Heart right ventricle (tissue), 16 donors: ENCODE results near the gene PIP5K1A. TPM values are rescaled to one million over a fixed set of nuclear protein-coding genes. Genes with fewer than 3 reads are reported as not detected.

Experiments
- ATAC-seq, 8 donors: fragments of 200-7000 bp; cut with Tn5 transposase; one replicate each; pipeline ENCODE4 v1.9.1; 2020; ENCODE audit warnings: mild to moderate bottlenecking in 8 of 8, moderate library complexity in 8 of 8, moderate number of reproducible peaks in 1 of 8
- DNase-seq, 2 donors: peaks; one replicate each; pipeline ENCODE4 v3.0.0-alpha.2; 2020
- H3K27ac ChIP-seq, 10 donors: fragments of 200-600 bp; sonication (generic) in 2 of 10; one replicate each; pipeline versions ENCODE4 v1.5.0 to v1.8.0; 2020 to 2022; ENCODE audit warnings: mild to moderate bottlenecking in 3 of 10
- H3K27me3 ChIP-seq, 7 donors: fragments of 200-600 bp; one replicate each; pipeline ENCODE4 v1.8.0; 2021 to 2022; ENCODE audit warnings: mild to moderate bottlenecking in 2 of 7
- H3K36me3 ChIP-seq, 9 donors: fragments of 200-600 bp; sonication (generic) in 1 of 9; one replicate each; pipeline versions ENCODE4 v1.5.0 to v1.8.0; 2020 to 2022; ENCODE audit warnings: mild to moderate bottlenecking in 2 of 9
- H3K4me1 ChIP-seq, 9 donors: fragments of 200-600 bp; sonication (generic) in 1 of 9; one replicate each; pipeline versions ENCODE4 v1.5.0 to v1.8.0; 2020 to 2022; ENCODE audit warnings: mild to moderate bottlenecking in 4 of 9
- H3K4me3 ChIP-seq, 10 donors: fragments of 200-600 bp; sonication (generic) in 2 of 10; one replicate each; pipeline versions ENCODE4 v1.5.0 to v1.8.0; 2020 to 2022; ENCODE audit warnings: mild to moderate bottlenecking in 7 of 10, moderate library complexity in 2 of 10
- H3K9me3 ChIP-seq, 11 donors: fragments of 200-600 bp in 10 of 11; sonication (generic) in 2 of 11; one replicate each; pipeline versions ENCODE4 v1.5.0 to v1.8.0; 2013 to 2022; ENCODE audit warnings: mild to moderate bottlenecking in 2 of 11, control low read depth in 1 of 11, moderate library complexity in 1 of 11
- WGBS, 2 donors: extraction: QIAGEN DNeasy Blood & Tissue Kit; methylation state at CpG; one replicate each; pipeline ENCODE4 v1.1.7; 2013; ENCODE audit warnings: inconsistent platforms in 1 of 2; 5-methylcytosine and 5-hydroxymethylcytosine counted together
- intact Hi-C, 10 donors: fragments of 100-400 bp; cut with DNase I; formaldehyde crosslinking; loops; one replicate each; pipeline versions ENCODE4 v1.11.1 to v1.14.2; 2022
- polyA plus RNA-seq, 2 donors: library from polyadenylated mRNA; stranded (reverse); fragments of 200-250 nt; gene quantifications; one replicate each; pipeline ENCODE4 v1.2.3, GENCODE V29; 2013
- total RNA-seq, 10 donors: library from RNA; stranded (reverse); fragmentation: NEBNext Ultra II Directional in 3 of 10; extraction: Animal tissue kit (Norgen Biotek cat#: 25700) in 3 of 10; gene quantifications; one replicate each; pipeline versions ENCODE4 v1.2.1 to v1.2.4, GENCODE V29; 2021 to 2023
- TF ChIP-seq, protein P1 (sequence below), 9 donors: fragments of 200-600 bp; sonication (generic) in 2 of 9; IDR thresholded peaks; one replicate each; pipeline versions ENCODE4 v1.5.0 to v1.8.0; 2021 to 2022; ENCODE audit warnings: antibody characterized with exemption in 9 of 9, mild to moderate bottlenecking in 5 of 9, moderate library complexity in 1 of 9
- donor health status: Arrhythmogenic right ventricular cardiomyopathy.
- donor health status: ischemic (EF 13 %, LVEDD 7.1; RV severe dilation, severe dysfunction).
- donor health status: healthy with polysubstance abuse.
- donor health status: DM: no; HTN: yes; CAD: no.
- donor health status: DM: no; HTN: no; CAD: no.
- donor health status: ischemic (EF 25% LVEDD 6.9; RV normal size, moderate dysfunction).
- donor health status: ischemic (EF 25% LVEDD 5.7; RV mildly dilated, moderate dysfunction).
- donor health status: healthy.
- donor health status: DM: yes; HTN: yes; CAD: no.
- donor health status: Ischemic cardiomyopathy.
- donor health status: ischemic (EF 35%, LVEDD 5.7; RV mildly dilated, moderate dysfunction).
- donor health status: nonischemic (EF 11% LVEDD 7.7; RV severe dilation, severe dysfunction).
- donor health status: DM: yes; HTN: yes; CAD: no.
- donor health status: PGD.
- donor health status: ischemic (EF 29% LVEDD 5.4; RV normal size, mild dysfunction).
- donor health status: nonischemic (EF 23%, LVEDD 6.1; RV moderate dilation, normal function).

Gene PIP5K1A
- total and polyA plus RNA-seq, 12 donors, result 11.5 to 48.0 (median 38.7) TPM

- Histone ChIP-seq H3K9me3 (no peaks in the 10 kb centered on the region), H3K27me3 (no peaks in the 10 kb centered on the region), H3K36me3 (peaks cover 0 to 86% (median 19%) of the 10 kb centered on the region in 9 donors), H3K27ac (no peak overlapping the region), H3K4me3 (no peak overlapping the region), H3K4me1 (peaks cover 0 to 34% (median 19%) of the 10 kb centered on the region in 9 donors)
- intact Hi-C loops, result no loop called here
- DNase-seq, result no peak
- 88 to 96% methylated on average over 1 of the region's 1 CpG for WGBS, 2 donors
- no peak for ATAC-seq
- TF ChIP-seq, protein P1, sequence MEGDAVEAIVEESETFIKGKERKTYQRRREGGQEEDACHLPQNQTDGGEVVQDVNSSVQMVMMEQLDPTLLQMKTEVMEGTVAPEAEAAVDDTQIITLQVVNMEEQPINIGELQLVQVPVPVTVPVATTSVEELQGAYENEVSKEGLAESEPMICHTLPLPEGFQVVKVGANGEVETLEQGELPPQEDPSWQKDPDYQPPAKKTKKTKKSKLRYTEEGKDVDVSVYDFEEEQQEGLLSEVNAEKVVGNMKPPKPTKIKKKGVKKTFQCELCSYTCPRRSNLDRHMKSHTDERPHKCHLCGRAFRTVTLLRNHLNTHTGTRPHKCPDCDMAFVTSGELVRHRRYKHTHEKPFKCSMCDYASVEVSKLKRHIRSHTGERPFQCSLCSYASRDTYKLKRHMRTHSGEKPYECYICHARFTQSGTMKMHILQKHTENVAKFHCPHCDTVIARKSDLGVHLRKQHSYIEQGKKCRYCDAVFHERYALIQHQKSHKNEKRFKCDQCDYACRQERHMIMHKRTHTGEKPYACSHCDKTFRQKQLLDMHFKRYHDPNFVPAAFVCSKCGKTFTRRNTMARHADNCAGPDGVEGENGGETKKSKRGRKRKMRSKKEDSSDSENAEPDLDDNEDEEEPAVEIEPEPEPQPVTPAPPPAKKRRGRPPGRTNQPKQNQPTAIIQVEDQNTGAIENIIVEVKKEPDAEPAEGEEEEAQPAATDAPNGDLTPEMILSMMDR (IDR thresholded peaks at IDR 0.05), result no peak
Measured at GRCh38 chr1:151210830-151211229, 12.5 kb downstream of the PIP5K1A start.

GRCh38 chr1:151211972-151212705 lies 13.8 kb downstream of the PIP5K1A start:
- H3K4me1 ChIP-seq, result peaks cover 0 to 24% (median 15%) of the 10 kb centered on the region in 9 donors
- 84 to 88% methylated on average over 15 of the region's 15 CpGs for WGBS, 2 donors
- intact Hi-C loops, result no loop called here

DNA sequence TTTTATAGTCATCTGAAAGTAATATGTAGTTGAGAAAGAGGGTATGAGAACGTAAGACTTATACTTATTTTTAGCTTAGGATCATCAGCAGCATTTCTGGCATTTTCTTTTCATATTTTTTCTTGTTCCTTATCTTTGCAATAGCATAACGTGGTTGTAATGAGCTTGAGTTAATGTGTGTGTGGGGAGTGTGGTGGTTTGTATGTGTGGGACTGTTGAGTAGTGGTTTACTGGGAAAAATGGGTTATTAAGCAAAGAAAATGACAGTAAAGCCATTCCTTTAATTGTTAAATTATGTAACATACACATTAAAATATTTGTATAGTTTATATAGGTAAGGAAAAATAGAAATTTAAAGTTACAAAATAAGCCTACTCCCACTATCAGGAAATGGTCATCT lies 15.2 kb downstream of the PIP5K1A start:
- Histone ChIP-seq H3K36me3 (peaks cover 0 to 78% (median 13%) of the 10 kb centered on the region in 9 donors), H3K27ac (peak overlapping the region in 2 of 10 donors; percentile 16 to 17), H3K4me1 (peaks cover 0 to 25% (median 9%) of the 10 kb centered on the region in 9 donors), H3K27me3 (no peaks in the 10 kb centered on the region), H3K9me3 (no peaks in the 10 kb centered on the region), H3K4me3 (no peak overlapping the region)
- ATAC-seq (no peak), DNase-seq (no peak)
- WGBS, 2 donors, result 27 to 35% methylated on average over 2 of the region's 2 CpGs
- TF ChIP-seq, protein P1 (IDR thresholded peaks at IDR 0.05), result no peak
- intact Hi-C loops, result no loop called here

More at GRCh38 chr1:151211972-151212705, 13.8 kb downstream of the PIP5K1A start:
- no peak overlapping the region for H3K27ac ChIP-seq
- DNase-seq (no peak), ATAC-seq (no peak)
- H3K4me3 ChIP-seq, result no peak overlapping the region
- no peaks in the 10 kb centered on the region for H3K27me3 ChIP-seq
- H3K36me3 ChIP-seq, result peaks cover 0 to 78% (median 22%) of the 10 kb centered on the region in 9 donors
- TF ChIP-seq, protein P1 (IDR thresholded peaks at IDR 0.05), result no peak
- H3K9me3 ChIP-seq, result no peaks in the 10 kb centered on the region

- Histone ChIP-seq H3K4me3 (no peak overlapping the region), H3K4me1 (peaks cover 0 to 35% (median 15%) of the 10 kb centered on the region in 9 donors), H3K9me3 (no peaks in the 10 kb centered on the region), H3K27me3 (no peaks in the 10 kb centered on the region), H3K27ac (no peak overlapping the region), H3K36me3 (peaks cover 0 to 62% (median 13%) of the 10 kb centered on the region in 9 donors)
- no peak for DNase-seq
- WGBS, 2 donors, result 82 to 92% methylated on average over 1 of the region's 1 CpG
- ATAC-seq, result no peak
- TF ChIP-seq, protein P1 (IDR thresholded peaks at IDR 0.05), result no peak
- intact Hi-C loops, result no loop called here
Measured at GRCh38 chr1:151221616-151222015, 23.3 kb downstream of the PIP5K1A start.
